ENCODE results near the gene UQCRC1.
A peak's percentile ranks its signal among the peaks of the same experiment; 100 is the strongest.

The UQCRC1 gene

GRCh38 chr3:48633256-48633655 lies 23.8 kb upstream of the UQCRC1 start:
- no peak for DNase-seq

DNA sequence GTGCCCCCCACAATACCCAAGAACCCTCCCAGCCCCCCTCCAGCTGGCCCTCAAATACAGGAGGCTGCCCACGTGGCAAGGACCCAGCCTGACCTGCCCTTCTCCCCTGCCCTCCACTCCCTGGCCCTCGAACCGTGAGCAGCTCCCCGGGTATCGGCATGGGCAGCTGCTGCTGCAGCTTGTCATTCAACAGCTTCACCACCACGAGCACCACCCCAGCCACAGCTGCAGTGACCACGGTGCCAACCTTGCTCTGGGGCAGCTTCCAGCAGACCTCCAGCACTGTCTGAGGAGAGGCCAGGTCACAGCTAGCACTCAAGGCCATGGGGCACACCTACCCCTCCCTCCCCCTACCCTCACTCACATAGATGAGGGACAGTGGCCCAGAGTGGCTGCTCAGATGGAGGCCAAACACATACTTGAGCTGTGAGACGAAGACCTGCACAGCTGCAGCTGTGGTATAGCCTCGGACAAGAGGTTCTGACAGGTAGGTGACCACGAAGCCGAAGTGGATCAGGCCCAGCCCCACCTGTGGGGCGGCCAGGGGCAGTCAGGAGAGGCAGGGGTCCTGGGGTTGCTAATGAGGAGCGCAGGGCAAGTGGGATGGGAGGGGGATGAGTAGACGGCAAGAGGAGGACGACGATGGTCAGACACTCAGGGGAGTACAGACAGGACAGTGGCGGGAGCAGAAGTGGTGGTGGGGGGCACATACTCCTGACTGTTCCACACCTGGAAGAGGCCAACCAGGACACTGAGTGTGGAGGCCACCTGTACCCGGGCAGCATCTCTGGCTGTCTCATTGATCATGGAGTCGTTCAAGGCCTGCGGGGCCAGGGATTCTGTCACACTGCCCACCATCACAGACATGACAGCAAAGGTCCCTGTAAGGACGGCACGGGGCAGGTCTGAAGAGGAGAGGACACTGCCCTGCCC lies 22.3 kb upstream of the UQCRC1 start:
- DNase-seq = no peak

DNA sequence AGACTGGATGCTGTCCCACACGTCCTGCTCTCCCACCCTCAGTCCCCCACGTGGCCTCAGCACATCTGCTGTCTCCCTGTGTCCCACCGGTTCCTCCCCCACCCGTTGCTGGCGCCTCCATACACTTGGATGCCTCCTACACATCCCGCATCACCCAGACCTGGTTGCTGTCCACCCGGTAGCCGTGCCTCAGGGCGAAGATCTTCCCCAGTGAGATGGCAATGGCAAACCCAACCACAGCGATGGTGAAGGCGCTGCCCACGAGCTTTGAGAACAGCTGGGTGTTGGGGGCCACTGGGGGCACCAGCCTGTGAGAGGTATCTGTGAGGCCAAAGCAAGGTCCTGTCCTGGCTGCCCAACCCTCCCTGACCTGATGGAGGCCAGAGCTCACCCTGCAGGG lies 21.4 kb upstream of the UQCRC1 start:
- DNase-seq = no peak

- DNase-seq = no peak
Observed at GRCh38 chr3:48630407-48630806, 21.0 kb upstream of the UQCRC1 start.

DNA sequence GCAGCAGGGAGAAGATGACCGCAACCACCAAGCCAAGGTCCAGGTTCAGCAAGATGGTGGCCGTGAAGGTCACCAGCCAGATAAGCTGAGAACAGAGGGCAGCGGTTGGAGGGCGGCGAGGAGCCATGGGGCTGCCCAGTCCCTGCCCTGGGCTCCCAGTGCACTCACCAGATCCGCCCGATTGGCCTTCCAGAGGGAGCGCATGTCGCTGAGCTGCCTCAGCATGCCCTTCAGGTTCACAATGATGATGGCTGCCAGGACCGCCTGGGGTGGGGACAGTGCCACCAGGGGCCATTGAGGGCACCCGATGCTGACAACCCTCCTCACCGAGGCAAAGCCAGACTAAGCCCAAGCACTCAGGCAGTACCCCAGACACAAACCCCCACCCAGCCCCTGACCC lies 20.4 kb upstream of the UQCRC1 start:
- no peak for DNase-seq

GRCh38 chr3:48628277-48629017 lies 19.0 kb upstream of the UQCRC1 start:
- DNase-seq = peak; percentile 30

- DNase-seq = no peak
Observed at GRCh38 chr3:48625600-48625999, 16.2 kb upstream of the UQCRC1 start.

DNA sequence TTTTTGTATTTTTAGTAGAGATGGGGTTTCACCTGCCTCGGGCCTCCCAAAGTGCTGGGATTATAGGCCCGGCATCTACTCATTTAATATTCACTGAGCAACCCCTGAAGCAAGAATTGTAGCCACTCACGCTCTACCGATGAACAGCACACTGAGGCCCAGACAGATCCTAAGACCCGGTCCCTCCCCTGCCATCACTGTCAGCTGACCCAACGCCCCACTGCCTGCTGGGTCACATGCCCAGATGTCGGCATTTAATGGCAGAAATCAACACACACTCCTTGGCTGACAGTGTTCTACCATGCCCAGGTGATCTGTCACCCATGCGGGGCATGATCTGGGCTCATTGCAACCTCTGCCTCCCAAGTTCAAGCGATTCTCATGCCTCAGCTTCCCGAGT lies 15.3 kb upstream of the UQCRC1 start:
- no peak for DNase-seq

GRCh38 chr3:48623851-48624547 lies 14.6 kb upstream of the UQCRC1 start:
- no peak for DNase-seq

GRCh38 chr3:48621461-48621869 lies 12.0 kb upstream of the UQCRC1 start, which contains the start of gene TMEM89:
TMEM89 (minus strand) TSS chr3:48621769; CDS start chr3:48621756, 13 bp downstream.
- no peak for DNase-seq

GRCh38 chr3:48619541-48620524 lies 10.4 kb upstream of the UQCRC1 start:
- no peak for DNase-seq

DNA sequence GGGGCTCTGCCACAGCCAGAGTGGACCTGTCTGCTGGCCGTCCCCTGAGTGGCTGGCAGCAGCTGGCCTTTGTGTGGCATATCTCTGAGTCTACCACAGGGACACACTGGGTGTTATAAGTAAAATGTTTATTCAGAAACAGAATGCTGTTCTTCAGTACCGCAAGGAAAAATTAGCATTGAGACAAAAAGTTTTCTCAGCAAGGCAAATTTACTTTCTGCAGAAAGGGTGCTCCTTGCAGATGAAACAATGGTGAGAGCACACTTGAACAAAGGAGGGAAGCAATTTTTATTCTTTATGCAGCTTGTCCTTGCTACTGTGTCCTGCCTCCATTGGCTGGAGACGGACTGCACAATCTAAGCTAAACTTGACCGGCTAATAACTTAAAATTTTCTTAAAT lies 8.1 kb upstream of the UQCRC1 start:
- DNase-seq = no peak

- DNase-seq = no peak
Observed at GRCh38 chr3:48614044-48614443, 4.6 kb upstream of the UQCRC1 start.

DNA sequence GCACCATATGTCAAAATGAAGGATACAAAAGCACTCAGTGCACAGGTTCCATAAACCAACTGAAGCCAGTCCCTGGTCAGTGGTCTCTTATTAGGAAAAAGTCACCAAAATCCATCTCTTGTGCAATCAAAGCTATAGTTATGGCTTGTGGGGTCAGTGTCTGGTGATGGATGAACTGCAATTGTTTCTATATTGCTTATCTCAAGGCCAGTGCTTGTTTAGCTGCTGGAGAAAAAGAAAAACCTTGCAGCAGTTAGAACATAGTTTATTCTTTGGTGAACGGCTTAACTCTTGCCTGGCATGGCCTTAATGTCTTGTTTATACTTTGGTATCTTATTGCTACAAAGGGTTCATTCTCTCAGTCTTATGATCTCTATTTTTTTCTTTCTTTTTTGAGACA lies 2.9 kb upstream of the UQCRC1 start:
- DNase-seq = no peak

DNA sequence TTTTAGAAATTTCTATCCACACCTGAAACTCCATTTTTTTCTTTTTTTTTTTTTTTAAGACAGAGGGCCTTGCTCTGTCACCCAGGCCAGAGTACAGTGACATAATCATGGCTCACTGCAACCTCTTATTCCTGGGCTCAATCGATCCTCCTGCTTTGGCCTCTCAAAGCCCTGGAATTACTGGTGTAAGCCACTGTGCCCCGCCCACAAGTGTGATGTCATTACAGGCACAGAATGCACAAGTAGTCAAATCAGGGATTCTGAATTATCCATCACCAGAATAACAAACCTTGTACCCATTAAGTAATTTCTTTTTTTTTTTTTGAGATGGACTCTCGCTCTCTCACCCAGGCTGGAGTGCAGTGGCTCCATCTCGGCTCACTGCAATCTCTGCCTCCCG lies 1.9 kb downstream of the UQCRC1 start:
- no peak for DNase-seq

DNA sequence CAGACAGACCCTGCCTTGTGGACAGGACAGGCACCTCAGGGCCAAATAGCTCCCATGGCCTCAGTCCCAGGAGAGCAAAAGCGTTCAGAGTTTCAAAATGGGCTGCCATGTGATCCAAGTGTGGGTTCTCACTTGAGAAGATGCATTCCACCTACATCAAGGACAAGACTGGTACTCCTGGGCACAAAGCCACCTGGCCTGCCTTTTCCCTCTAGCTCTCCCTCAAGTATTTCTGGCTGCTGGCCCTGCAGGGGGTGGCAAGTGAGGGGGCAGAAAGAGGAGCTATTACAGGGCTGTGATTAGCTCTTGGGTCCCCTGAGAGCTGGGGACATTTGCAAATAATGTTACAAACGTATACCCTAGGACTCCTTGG lies 7.8 kb downstream of the UQCRC1 start:
- no peak for DNase-seq

GRCh38 chr3:48600711-48601621 lies 8.5 kb downstream of the UQCRC1 start:
- no peak for DNase-seq

- no peak for DNase-seq
Observed at GRCh38 chr3:48599509-48600285, 9.7 kb downstream of the UQCRC1 start.

DNA sequence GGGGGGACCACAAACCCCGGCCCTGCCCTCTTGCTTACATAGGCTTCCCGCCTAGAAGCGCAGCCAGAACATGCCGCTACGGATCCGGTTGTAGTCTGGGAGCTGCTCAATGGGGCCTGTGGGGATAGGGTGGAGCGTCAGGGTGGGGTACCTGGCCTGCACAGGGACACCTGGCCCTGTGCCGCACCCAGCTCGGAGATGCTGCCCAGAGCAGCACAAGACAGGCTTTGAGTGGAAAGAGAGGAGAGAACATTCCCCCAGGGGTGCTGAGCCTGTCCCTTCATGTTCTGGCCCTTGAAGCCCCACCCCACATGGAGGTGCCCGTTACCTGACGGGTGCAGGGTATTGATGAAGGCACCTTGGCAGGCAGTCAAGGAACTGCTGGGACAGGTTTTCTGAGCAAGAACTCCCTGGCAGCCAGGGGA lies 10.4 kb downstream of the UQCRC1 start:
- peak; percentile 27 for DNase-seq

All from 8988T (cell line).